Measurements from ENCODE around the gene SPATA25.

Gene SPATA25

DNA sequence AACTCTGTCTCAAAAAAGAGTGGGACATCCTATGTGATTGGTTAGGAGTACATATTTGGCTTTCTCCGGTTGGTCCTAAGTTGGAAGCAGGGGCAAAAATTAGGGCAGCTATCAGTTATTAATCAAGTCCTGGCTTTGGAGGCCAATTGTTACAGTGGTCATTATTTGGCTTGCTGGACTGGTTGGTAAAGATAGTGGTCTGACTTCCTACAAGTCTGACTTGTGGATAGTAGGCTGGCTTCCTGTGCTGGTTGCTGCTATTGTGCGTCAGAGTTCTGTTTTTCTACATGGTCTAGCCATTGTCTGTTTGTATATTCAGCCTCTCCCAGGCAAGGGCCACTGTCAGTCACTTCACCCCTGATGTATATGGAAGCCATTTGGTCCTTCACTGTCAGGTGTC is 37.2 kb downstream of the SPATA25 start:
- H3K36me3 ChIP-seq (replicated peaks) = peaks cover 14% of the 10 kb centered on the region
- no peak overlapping the region for H3K4me3 ChIP-seq (ENCODE audit: low read depth, low read length)
- TF ChIP-seq, protein P1, sequence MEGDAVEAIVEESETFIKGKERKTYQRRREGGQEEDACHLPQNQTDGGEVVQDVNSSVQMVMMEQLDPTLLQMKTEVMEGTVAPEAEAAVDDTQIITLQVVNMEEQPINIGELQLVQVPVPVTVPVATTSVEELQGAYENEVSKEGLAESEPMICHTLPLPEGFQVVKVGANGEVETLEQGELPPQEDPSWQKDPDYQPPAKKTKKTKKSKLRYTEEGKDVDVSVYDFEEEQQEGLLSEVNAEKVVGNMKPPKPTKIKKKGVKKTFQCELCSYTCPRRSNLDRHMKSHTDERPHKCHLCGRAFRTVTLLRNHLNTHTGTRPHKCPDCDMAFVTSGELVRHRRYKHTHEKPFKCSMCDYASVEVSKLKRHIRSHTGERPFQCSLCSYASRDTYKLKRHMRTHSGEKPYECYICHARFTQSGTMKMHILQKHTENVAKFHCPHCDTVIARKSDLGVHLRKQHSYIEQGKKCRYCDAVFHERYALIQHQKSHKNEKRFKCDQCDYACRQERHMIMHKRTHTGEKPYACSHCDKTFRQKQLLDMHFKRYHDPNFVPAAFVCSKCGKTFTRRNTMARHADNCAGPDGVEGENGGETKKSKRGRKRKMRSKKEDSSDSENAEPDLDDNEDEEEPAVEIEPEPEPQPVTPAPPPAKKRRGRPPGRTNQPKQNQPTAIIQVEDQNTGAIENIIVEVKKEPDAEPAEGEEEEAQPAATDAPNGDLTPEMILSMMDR (IDR thresholded peaks at IDR 0.05; ENCODE audit: low read depth, low read length, missing control alignments) = no peak
- no peaks in the 10 kb centered on the region for H3K27me3 ChIP-seq (replicated peaks)
- in situ Hi-C loops (cut with HindIII; ENCODE audit: low pct_ligation_motif_present, low sequenced_read_pairs) = no loop called here
- no peak for DNase-seq
- no peak overlapping the region for H3K27ac ChIP-seq

GRCh38 chr20:45848969-45849582 is 38.3 kb downstream of the SPATA25 start:
- TF ChIP-seq, protein P1 (IDR thresholded peaks at IDR 0.05; ENCODE audit: low read depth, low read length, missing control alignments) = no peak
- no peak overlapping the region for H3K27ac ChIP-seq
- peaks cover 14% of the 10 kb centered on the region for H3K36me3 ChIP-seq (replicated peaks)
- H3K27me3 ChIP-seq (replicated peaks) = no peaks in the 10 kb centered on the region
- DNase-seq = no peak
- in situ Hi-C loops (cut with HindIII; ENCODE audit: low pct_ligation_motif_present, low sequenced_read_pairs) = no loop called here
- H3K4me3 ChIP-seq (ENCODE audit: low read depth, low read length) = no peak overlapping the region

- TF ChIP-seq, protein P1 (IDR thresholded peaks at IDR 0.05; ENCODE audit: low read depth, low read length, missing control alignments) = no peak
- no peak for DNase-seq
- Histone ChIP-seq H3K27me3 (replicated peaks) (no peaks in the 10 kb centered on the region), H3K36me3 (replicated peaks) (peaks cover 21% of the 10 kb centered on the region), H3K27ac (no peak overlapping the region), H3K4me3 (ENCODE audit: low read depth, low read length) (no peak overlapping the region)
- in situ Hi-C loops (cut with HindIII; ENCODE audit: low pct_ligation_motif_present, low sequenced_read_pairs) = no loop called here
Observed at GRCh38 chr20:45848421-45848820, 39.0 kb downstream of the SPATA25 start.

DNA sequence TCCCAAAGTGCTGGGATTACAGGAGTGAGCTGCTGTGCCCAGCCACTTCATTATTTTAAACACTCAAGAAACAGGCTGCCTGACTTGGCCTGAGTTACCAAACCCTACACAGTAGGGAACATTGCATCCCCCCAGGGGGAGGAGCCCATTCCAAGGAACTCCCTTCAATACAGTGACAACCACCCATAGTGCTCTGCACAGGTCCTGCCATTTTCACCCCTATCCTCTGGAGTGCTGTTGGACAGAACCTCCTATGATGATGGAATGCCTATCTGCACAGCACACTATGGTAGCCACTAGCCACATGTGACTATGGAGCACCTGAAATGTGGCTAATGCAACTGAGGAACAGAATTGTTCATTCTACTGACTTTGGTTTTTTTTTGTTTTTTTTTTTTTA is 42.0 kb downstream of the SPATA25 start:
- no peak overlapping the region for H3K4me3 ChIP-seq (ENCODE audit: low read depth, low read length)
- peaks cover 31% of the 10 kb centered on the region for H3K36me3 ChIP-seq (replicated peaks)
- no peaks in the 10 kb centered on the region for H3K27me3 ChIP-seq (replicated peaks)
- H3K27ac ChIP-seq = no peak overlapping the region
- no peak for DNase-seq
- TF ChIP-seq, protein P1 (IDR thresholded peaks at IDR 0.05; ENCODE audit: low read depth, low read length, missing control alignments) = no peak
- in situ Hi-C loops (cut with HindIII; ENCODE audit: low pct_ligation_motif_present, low sequenced_read_pairs) = no loop called here

- H3K27me3 ChIP-seq (replicated peaks) = no peaks in the 10 kb centered on the region
- TF ChIP-seq, protein P1 (IDR thresholded peaks at IDR 0.05; ENCODE audit: low read depth, low read length, missing control alignments) = no peak
- H3K36me3 ChIP-seq (replicated peaks) = peaks cover 33% of the 10 kb centered on the region
- no peak overlapping the region for H3K27ac ChIP-seq
- no peak for DNase-seq
- no peak overlapping the region for H3K4me3 ChIP-seq (ENCODE audit: low read depth, low read length)
- in situ Hi-C loops (cut with HindIII; ENCODE audit: low pct_ligation_motif_present, low sequenced_read_pairs) = no loop called here
Observed at GRCh38 chr20:45843506-45843905, 43.9 kb downstream of the SPATA25 start.

Measured in brain microvascular endothelial cell (primary cell).